HCT116 (cell line): ENCODE data around the gene ACOT4. TPM values are rescaled to one million over a fixed set of nuclear protein-coding genes. Genes with fewer than 3 reads are reported as not detected.

Experiments
- ATAC-seq: fragments of 200-7000 bp; cut with Tn5 transposase; 2 replicates; pipeline ENCODE4 v1.9.1; 2020; ENCODE audit warnings: mild to moderate bottlenecking, moderate library complexity
- BruUV-seq: library from RNA; stranded (reverse); fragments of 400-500 nt; replicated peaks from 2 replicates; lab custom pipeline; 2021; lab: Mats Ljungman, UMichigan
- CTCF ChIA-PET: fragments of 300-600 bp; sonication (Branson Sonifier 250); formaldehyde crosslinking; loops from one replicate; lab custom pipeline; 2021; ENCODE audit warnings: antibody characterized with exemption; lab: Charles Lee
- POLR2A ChIA-PET: fragments of 300-600, 350-600 bp; sonication (Branson Sonifier 250); formaldehyde crosslinking; loops from one replicate; lab custom pipeline; 2021; ENCODE audit warnings: antibody characterized with exemption; lab: Charles Lee
- RAD21 ChIA-PET, 2 experiments: fragments of 300-600 bp; sonication (Branson Sonifier 250); formaldehyde crosslinking; loops; one replicate each; lab custom pipeline; 2023; ENCODE audit warnings: low total read pairs in 2 of 2; ENCODE audit not compliant: uncharacterized antibody in 2 of 2, unreplicated experiment in 2 of 2, low non-redundant PET in 1 of 2; lab: Charles Lee
- DNase-seq: peaks from one replicate; pipeline ENCODE4 v3.0.0-alpha.2; 2010; ENCODE audit warnings: low read depth, low spot score
- H2AFZ ChIP-seq: fragments of 200-600 bp; shearing (Covaris generic), sonication (generic); 2 replicates; pipeline ENCODE4 v1.6.1; 2017; ENCODE audit warnings: low read depth, mixed run types, mixed read lengths, antibody characterized with exemption, low read length; ENCODE audit not compliant: poor library complexity, severe bottlenecking
- H3K27ac ChIP-seq: 2 replicates; pipeline ENCODE4 v1.5.1; 2012; ENCODE audit warnings: low read depth, low read length
- H3K27me3 ChIP-seq: fragments of 200-600 bp; sonication (generic); 2 replicates; pipeline ENCODE4 v1.6.1; 2016; ENCODE audit warnings: mixed run types, low read length, mixed read lengths; ENCODE audit not compliant: insufficient read depth
- H3K36me3 ChIP-seq, 2 experiments: fragments of 200-500 bp in 1 of 2; fragments of 200-600 bp in 1 of 2; sonication (Bioruptor generic) in 1 of 2; sonication (generic) in 1 of 2; 2 replicates each; pipeline versions ENCODE4 v1.5.1 to v1.6.1; 2014 to 2016; ENCODE audit warnings: low read length in 2 of 2, inconsistent platforms in 1 of 2, mixed read lengths in 1 of 2, mixed run types in 1 of 2; ENCODE audit not compliant: insufficient read depth in 2 of 2, control insufficient read depth in 1 of 2
- H3K4me1 ChIP-seq, 2 experiments: fragments of 200-600 bp in 1 of 2; sonication (generic) in 1 of 2; 2 replicates each; pipeline versions ENCODE4 v1.5.1 to v1.6.1; 2012 to 2017; ENCODE audit warnings: low read length in 2 of 2, inconsistent platforms in 1 of 2, mild to moderate bottlenecking in 1 of 2, mixed read lengths in 1 of 2, mixed run types in 1 of 2, moderate library complexity in 1 of 2; ENCODE audit not compliant: insufficient read depth in 2 of 2, control insufficient read depth in 1 of 2
- H3K4me2 ChIP-seq: fragments of 200-600 bp; sonication (generic); 2 replicates; pipeline ENCODE4 v1.6.1; 2017; ENCODE audit warnings: mixed run types, low read length, mixed read lengths
- H3K4me3 ChIP-seq, 2 experiments: fragments of 200-600 bp in 1 of 2; sonication (generic) in 1 of 2; replicated peaks in 1 of 2; 2 replicates each; pipeline ENCODE4 v1.5.1; 2011 to 2016; ENCODE audit warnings: low read length in 2 of 2, control low read depth in 1 of 2, low read depth in 1 of 2, mild to moderate bottlenecking in 1 of 2, mixed read lengths in 1 of 2, mixed run types in 1 of 2
- H3K79me2 ChIP-seq: fragments of 200-600 bp; sonication (generic); 2 replicates; pipeline ENCODE4 v1.6.1; 2017; ENCODE audit warnings: mild to moderate bottlenecking, mixed run types, low read length, moderate library complexity, mixed read lengths; ENCODE audit not compliant: insufficient read depth
- H3K9ac ChIP-seq: fragments of 200-600 bp; sonication (generic); 2 replicates; pipeline ENCODE4 v1.6.1; 2016; ENCODE audit warnings: low read length, mixed read lengths
- H3K9me2 ChIP-seq: fragments of 200-600 bp; sonication (generic), shearing (Covaris generic); 2 replicates; pipeline ENCODE4 v1.6.1; 2017; ENCODE audit warnings: mixed run types, mild to moderate bottlenecking, moderate library complexity; ENCODE audit not compliant: insufficient read depth
- H3K9me3 ChIP-seq, 2 experiments: fragments of 200-500 bp in 1 of 2; fragments of 200-600 bp in 1 of 2; sonication (Bioruptor generic) in 1 of 2; sonication (generic) in 1 of 2; 2 replicates each; pipeline ENCODE4 v1.6.1; 2014 to 2017; ENCODE audit warnings: low read length in 2 of 2, mixed read lengths in 2 of 2, inconsistent platforms in 1 of 2, low read depth in 1 of 2, mild to moderate bottlenecking in 1 of 2, mixed run types in 1 of 2, moderate library complexity in 1 of 2; ENCODE audit not compliant: control insufficient read depth in 1 of 2, insufficient read depth in 1 of 2
- H4K20me1 ChIP-seq: fragments of 200-600 bp; sonication (generic), shearing (Covaris generic); 2 replicates; pipeline ENCODE4 v1.6.1; 2017; ENCODE audit warnings: mixed run types, mild to moderate bottlenecking, moderate library complexity; ENCODE audit not compliant: insufficient read depth
- CBX3 ChIP-seq: IDR thresholded peaks from 2 replicates; pipeline ENCODE4 v1.6.1; 2012; ENCODE audit warnings: low read depth
- CTCF ChIP-seq, 3 experiments: fragments of 200-600 bp in 1 of 3; sonication (generic) in 1 of 3; IDR thresholded peaks in 2 of 3; conservative IDR thresholded peaks in 1 of 3; 2 replicates each; pipeline ENCODE4 v1.5.1; 2012 to 2017; ENCODE audit warnings: low read depth in 2 of 3, low read length in 2 of 3, antibody characterized with exemption in 1 of 3, borderline replicate concordance in 1 of 3, control low read depth in 1 of 3, mild to moderate bottlenecking in 1 of 3, mixed read lengths in 1 of 3, mixed run types in 1 of 3, moderate library complexity in 1 of 3; ENCODE audit not compliant: insufficient read depth in 1 of 3
- SRF ChIP-seq: IDR thresholded peaks from 2 replicates; pipeline ENCODE4 v1.6.1; 2012; ENCODE audit warnings: low read depth
- ZNF274 ChIP-seq: fragments of 200-500 bp; sonication (Bioruptor generic); IDR thresholded peaks from 2 replicates; pipeline ENCODE4 v1.6.1; 2014; ENCODE audit warnings: mild to moderate bottlenecking, low read depth, low read length, inconsistent platforms
- intact Hi-C: fragments of 100-400 bp; cut with micrococcal nuclease; formaldehyde crosslinking; loops from 2 replicates; pipeline ENCODE4 v1.10.0; 2022
- total RNA-seq: library from RNA; stranded (reverse); gene quantifications from one replicate; pipeline ENCODE4 v1.2.1, GENCODE V29; 2021; ENCODE audit not compliant: unreplicated experiment
- TF ChIP-seq, protein P1 (sequence below): IDR thresholded peaks from 2 replicates; pipeline ENCODE4 v1.6.1; 2011; ENCODE audit warnings: mild to moderate bottlenecking, low read length, moderate library complexity; ENCODE audit not compliant: insufficient replicate concordance; ENCODE audit errors: extremely low read depth

Gene ACOT4
- total RNA-seq, 1 experiment from 2014 or later, result not detected

GRCh38 chr14:73567358-73567757, 24.3 kb upstream of the ACOT4 start:
- ChIA-PET POLR2A (no interaction called here), RAD21 (no interaction called here)
- Histone ChIP-seq H3K9me3 (0 out of 4 replicates have a peak, but pooled peaks cover 0 to 4% of the 10 kb centered on the region in 2 experiments), H3K4me2 (no peak overlapping the region), H3K79me2 (no peaks in the 10 kb centered on the region), H4K20me1 (no peaks in the 10 kb centered on the region), H3K27me3 (no peaks in the 10 kb centered on the region), H2AFZ (no peak overlapping the region), H3K4me3 (no peak overlapping the region), H3K4me1 (no peaks in the 10 kb centered on the region), H3K27ac (no peak overlapping the region)
- ATAC-seq, result no peak
- BruUV-seq, result no TSS peak
- intact Hi-C loops, result no loop called here
- no peak for TF ChIP-seq SRF
- TF ChIP-seq, protein P1, sequence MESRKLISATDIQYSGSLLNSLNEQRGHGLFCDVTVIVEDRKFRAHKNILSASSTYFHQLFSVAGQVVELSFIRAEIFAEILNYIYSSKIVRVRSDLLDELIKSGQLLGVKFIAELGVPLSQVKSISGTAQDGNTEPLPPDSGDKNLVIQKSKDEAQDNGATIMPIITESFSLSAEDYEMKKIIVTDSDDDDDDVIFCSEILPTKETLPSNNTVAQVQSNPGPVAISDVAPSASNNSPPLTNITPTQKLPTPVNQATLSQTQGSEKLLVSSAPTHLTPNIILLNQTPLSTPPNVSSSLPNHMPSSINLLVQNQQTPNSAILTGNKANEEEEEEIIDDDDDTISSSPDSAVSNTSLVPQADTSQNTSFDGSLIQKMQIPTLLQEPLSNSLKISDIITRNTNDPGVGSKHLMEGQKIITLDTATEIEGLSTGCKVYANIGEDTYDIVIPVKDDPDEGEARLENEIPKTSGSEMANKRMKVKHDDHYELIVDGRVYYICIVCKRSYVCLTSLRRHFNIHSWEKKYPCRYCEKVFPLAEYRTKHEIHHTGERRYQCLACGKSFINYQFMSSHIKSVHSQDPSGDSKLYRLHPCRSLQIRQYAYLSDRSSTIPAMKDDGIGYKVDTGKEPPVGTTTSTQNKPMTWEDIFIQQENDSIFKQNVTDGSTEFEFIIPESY, result no peak
- TF ChIP-seq, all 23 proteins: peak for 0
- H3K36me3 ChIP-seq, result no peaks in the 10 kb centered on the region
- CTCF ChIA-PET, result no interaction called here
- DNase-seq, result no peak
- H3K9me2 ChIP-seq, result no peaks in the 10 kb centered on the region
- no peak overlapping the region for H3K9ac ChIP-seq

GRCh38 chr14:73567951-73568885, 23.5 kb upstream of the ACOT4 start:
- H3K9me3 ChIP-seq, result no peaks in the 10 kb centered on the region
- no peaks in the 10 kb centered on the region for H3K9me2 ChIP-seq
- H3K79me2 ChIP-seq, result no peaks in the 10 kb centered on the region
- ChIA-PET POLR2A (no interaction called here), RAD21 (no interaction called here), CTCF (no interaction called here)
- no peak overlapping the region for H3K4me2 ChIP-seq
- BruUV-seq, result no TSS peak
- TF ChIP-seq, protein P1, result no peak
- TF ChIP-seq CTCF (IDR thresholded peaks at IDR 0.05 in 2 of 3, conservative IDR thresholded peaks at IDR 0.05 in 1 of 3; ENCODE audit: borderline replicate concordance in 1 of 3, insufficient read depth in 1 of 3, low read depth in 2 of 3, low read length in 2 of 3) (no peak), CBX3 (no peak), SRF (no peak), ZNF274 (no peak)
- no peaks in the 10 kb centered on the region for H4K20me1 ChIP-seq
- no peaks in the 10 kb centered on the region for H3K27me3 ChIP-seq
- H3K36me3 ChIP-seq, result no peaks in the 10 kb centered on the region
- H3K27ac ChIP-seq, result no peak overlapping the region
- H3K9ac ChIP-seq, result no peak overlapping the region
- ATAC-seq (no peak), DNase-seq (no peak)
- no peaks in the 10 kb centered on the region for H3K4me1 ChIP-seq
- H2AFZ ChIP-seq, result no peak overlapping the region
- intact Hi-C loops, result no loop called here
- no peak overlapping the region for H3K4me3 ChIP-seq
